Activated B cell treated with CpG ODN at 0.5 μM for 24 hours (primary cell): ENCODE results near the gene SENP1. TPM values are rescaled to one million over a fixed set of nuclear protein-coding genes. Genes with fewer than 3 reads are reported as not detected.

ENCODE experiments used
- ATAC-seq: fragments of 200-7000 bp; cut with Tn5 transposase; one replicate; pipeline ENCODE4 v1.10.0; 2021; ENCODE audit warnings: low read depth, mild to moderate bottlenecking, moderate library complexity
- CTCF ChIA-PET: fragments of 350-600 bp; sonication (Branson Sonifier 250); formaldehyde crosslinking; loops from one replicate; lab custom pipeline; 2021; ENCODE audit warnings: antibody characterized with exemption; lab: Charles Lee
- POLR2A ChIA-PET: fragments of 350-600 bp; sonication (Branson Sonifier 250); formaldehyde crosslinking; loops from one replicate; lab custom pipeline; 2021; ENCODE audit warnings: antibody characterized with exemption; lab: Charles Lee
- DNase-seq: peaks from one replicate; pipeline ENCODE4 v3.0.0; 2022
- H3K27ac Mint-ChIP-seq: one replicate; pipeline ENCODE4 v1.8.0; 2020; ENCODE audit warnings: mixed read lengths
- H3K27me3 Mint-ChIP-seq: one replicate; pipeline ENCODE4 v1.8.0; 2021; ENCODE audit warnings: mixed read lengths
- H3K36me3 Mint-ChIP-seq: one replicate; pipeline ENCODE4 v1.8.0; 2021; ENCODE audit warnings: low read depth, mixed read lengths
- H3K4me1 Mint-ChIP-seq: one replicate; pipeline ENCODE4 v1.8.0; 2021; ENCODE audit warnings: mixed read lengths
- H3K4me3 Mint-ChIP-seq: one replicate; pipeline ENCODE4 v1.8.0; 2020; ENCODE audit warnings: mild to moderate bottlenecking, mixed read lengths
- H3K9me3 Mint-ChIP-seq: one replicate; pipeline ENCODE4 v1.8.0; 2020; ENCODE audit warnings: mixed read lengths
- intact Hi-C: fragments of 100-400 bp; cut with micrococcal nuclease; formaldehyde crosslinking; loops from one replicate; pipeline ENCODE4 v1.15.1; 2024
- total RNA-seq: library from RNA; stranded (reverse); gene quantifications from 2 replicates; pipeline ENCODE4 v1.2.3, GENCODE V29; 2022
- TF ChIP-seq, protein P1 (sequence below): fragments of 200-600 bp; IDR thresholded peaks from one replicate; pipeline ENCODE4 v1.8.0; 2022; ENCODE audit warnings: antibody characterized with exemption, mild to moderate bottlenecking

The SENP1 gene
- total RNA-seq, 1 donor from 2014 or later: 43.2 TPM

DNA sequence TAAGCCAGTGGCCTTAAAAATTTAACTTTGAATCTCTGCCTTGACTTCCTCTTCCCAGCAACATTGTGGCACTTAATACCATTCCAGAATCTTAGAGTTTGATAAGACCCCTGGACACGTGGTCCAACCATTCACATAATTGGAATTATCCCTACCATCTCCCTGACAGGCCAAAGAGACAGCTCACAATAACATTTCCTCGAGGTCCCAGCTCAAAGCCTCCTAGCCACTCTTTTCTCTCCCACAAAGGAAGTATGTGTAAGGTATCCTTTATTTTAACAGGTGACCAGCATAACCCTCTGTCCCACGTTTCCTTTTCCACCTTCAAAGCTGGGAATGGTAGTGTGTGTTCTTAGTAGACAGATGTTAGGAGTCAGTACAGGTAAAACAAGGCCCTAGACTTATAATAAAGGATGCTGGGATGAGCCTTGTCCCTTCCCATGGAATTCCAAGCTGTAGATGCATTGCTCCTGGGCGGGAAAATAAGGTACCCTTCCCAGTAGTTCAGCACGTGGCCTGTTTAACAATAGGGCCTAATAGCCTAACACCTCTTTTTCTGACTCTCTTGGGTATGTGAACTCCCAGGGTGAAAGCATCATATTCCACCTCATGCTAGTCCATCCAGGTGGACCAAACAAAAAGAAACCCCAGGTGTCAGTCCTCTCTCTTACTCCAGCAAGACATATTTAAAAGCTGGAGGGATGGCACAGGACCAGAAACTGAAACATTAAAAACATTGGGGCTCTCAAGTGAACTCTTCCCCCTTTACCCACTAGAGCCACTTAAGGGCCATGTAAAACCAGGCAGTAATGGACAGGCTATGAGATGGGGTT is 64.1 kb downstream of the SENP1 start:
- no peak overlapping the region for H3K4me3 Mint-ChIP-seq
- H3K27me3 Mint-ChIP-seq: no peaks in the 10 kb centered on the region
- ATAC-seq: no peak
- peaks cover 20% of the 10 kb centered on the region for H3K4me1 Mint-ChIP-seq
- CTCF ChIA-PET: no interaction called here
- peaks cover 38% of the 10 kb centered on the region for H3K36me3 Mint-ChIP-seq
- H3K27ac Mint-ChIP-seq: no peak overlapping the region
- TF ChIP-seq, protein P1, sequence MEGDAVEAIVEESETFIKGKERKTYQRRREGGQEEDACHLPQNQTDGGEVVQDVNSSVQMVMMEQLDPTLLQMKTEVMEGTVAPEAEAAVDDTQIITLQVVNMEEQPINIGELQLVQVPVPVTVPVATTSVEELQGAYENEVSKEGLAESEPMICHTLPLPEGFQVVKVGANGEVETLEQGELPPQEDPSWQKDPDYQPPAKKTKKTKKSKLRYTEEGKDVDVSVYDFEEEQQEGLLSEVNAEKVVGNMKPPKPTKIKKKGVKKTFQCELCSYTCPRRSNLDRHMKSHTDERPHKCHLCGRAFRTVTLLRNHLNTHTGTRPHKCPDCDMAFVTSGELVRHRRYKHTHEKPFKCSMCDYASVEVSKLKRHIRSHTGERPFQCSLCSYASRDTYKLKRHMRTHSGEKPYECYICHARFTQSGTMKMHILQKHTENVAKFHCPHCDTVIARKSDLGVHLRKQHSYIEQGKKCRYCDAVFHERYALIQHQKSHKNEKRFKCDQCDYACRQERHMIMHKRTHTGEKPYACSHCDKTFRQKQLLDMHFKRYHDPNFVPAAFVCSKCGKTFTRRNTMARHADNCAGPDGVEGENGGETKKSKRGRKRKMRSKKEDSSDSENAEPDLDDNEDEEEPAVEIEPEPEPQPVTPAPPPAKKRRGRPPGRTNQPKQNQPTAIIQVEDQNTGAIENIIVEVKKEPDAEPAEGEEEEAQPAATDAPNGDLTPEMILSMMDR: no peak
- DNase-seq: no peak
- H3K9me3 Mint-ChIP-seq: no peaks in the 10 kb centered on the region
- POLR2A ChIA-PET: no interaction called here
- intact Hi-C loops: no loop called here

DNA sequence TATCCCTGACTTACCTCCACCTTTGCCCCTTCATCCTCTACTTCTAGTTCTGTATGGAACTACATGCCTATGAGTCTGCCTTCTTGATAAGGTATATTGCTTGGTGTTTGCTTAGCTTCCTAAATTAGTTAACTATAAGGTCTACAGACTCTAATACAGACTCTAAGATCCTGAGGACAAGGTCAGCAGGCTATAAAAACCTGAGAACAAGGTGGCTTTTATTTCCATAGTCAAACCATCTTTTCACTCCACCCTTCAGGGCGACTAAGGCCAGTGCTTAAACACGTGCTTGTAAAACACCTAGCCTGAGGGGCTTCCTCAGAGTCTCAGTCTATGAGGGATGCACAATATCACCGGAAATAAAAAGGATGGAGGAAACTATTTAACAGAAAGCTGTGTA is 65.5 kb downstream of the SENP1 start:
- TF ChIP-seq, protein P1: no peak
- no peaks in the 10 kb centered on the region for H3K9me3 Mint-ChIP-seq
- CTCF ChIA-PET: no interaction called here
- ATAC-seq: no peak
- intact Hi-C loops: no loop called here
- H3K27me3 Mint-ChIP-seq: no peaks in the 10 kb centered on the region
- H3K4me3 Mint-ChIP-seq: no peak overlapping the region
- peaks cover 20% of the 10 kb centered on the region for H3K4me1 Mint-ChIP-seq
- H3K36me3 Mint-ChIP-seq: peaks cover 24% of the 10 kb centered on the region
- POLR2A ChIA-PET: no interaction called here
- H3K27ac Mint-ChIP-seq: no peak overlapping the region
- DNase-seq: no peak

DNA sequence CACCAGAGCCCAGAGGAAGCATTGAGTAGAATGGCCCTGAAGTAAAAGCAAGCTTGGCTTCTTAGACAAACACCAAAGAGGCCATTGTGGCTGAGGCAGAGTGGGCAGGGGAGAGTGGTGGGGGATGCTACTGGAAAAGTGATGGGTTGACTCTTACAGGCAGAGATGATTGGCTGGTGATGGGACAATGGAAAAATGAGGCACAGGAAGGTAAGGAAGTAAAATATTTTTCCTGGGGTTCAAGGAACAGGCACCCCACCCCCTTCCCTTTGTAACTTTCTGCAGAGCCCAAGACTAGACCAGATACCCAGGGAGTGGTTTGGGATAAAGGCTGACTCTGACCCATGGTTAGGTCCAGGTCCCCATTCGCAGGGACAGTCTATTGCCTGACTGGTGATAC is 66.7 kb downstream of the SENP1 start:
- Mint-ChIP-seq H3K36me3 (peaks cover 13% of the 10 kb centered on the region), H3K4me1 (peaks cover 20% of the 10 kb centered on the region), H3K9me3 (no peaks in the 10 kb centered on the region), H3K27ac (no peak overlapping the region), H3K27me3 (no peaks in the 10 kb centered on the region), H3K4me3 (no peak overlapping the region)
- no peak for ATAC-seq
- intact Hi-C loops: no loop called here
- ChIA-PET CTCF (no interaction called here), POLR2A (no interaction called here)
- TF ChIP-seq, protein P1: no peak
- DNase-seq: no peak

DNA sequence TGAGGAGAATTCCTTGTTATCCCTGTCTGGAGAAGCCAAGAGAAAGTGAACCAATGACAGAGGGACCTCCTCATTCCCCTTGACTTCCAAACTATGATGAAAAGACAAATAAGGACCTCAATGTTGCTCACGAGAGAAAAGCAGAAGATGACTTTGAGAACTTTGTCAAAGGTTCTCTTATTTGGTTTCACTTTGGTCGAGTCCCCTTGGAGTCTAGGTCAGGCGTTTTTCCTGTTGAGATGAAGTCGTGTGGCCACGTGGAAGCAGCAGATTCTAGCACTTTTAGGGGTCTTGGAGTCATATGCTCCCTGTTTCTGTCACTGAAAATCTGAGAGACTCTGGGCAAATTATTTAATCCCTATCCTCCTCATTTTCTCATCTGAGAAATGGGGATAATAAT is 67.8 kb downstream of the SENP1 start:
- Mint-ChIP-seq H3K4me3 (no peak overlapping the region), H3K4me1 (peaks cover 20% of the 10 kb centered on the region), H3K9me3 (no peaks in the 10 kb centered on the region), H3K27me3 (no peaks in the 10 kb centered on the region), H3K27ac (no peak overlapping the region), H3K36me3 (peaks cover 2% of the 10 kb centered on the region)
- TF ChIP-seq, protein P1: no peak
- CTCF ChIA-PET: no interaction called here
- POLR2A ChIA-PET: no interaction called here
- intact Hi-C loops: no loop called here
- DNase-seq (no peak), ATAC-seq (no peak)

DNA sequence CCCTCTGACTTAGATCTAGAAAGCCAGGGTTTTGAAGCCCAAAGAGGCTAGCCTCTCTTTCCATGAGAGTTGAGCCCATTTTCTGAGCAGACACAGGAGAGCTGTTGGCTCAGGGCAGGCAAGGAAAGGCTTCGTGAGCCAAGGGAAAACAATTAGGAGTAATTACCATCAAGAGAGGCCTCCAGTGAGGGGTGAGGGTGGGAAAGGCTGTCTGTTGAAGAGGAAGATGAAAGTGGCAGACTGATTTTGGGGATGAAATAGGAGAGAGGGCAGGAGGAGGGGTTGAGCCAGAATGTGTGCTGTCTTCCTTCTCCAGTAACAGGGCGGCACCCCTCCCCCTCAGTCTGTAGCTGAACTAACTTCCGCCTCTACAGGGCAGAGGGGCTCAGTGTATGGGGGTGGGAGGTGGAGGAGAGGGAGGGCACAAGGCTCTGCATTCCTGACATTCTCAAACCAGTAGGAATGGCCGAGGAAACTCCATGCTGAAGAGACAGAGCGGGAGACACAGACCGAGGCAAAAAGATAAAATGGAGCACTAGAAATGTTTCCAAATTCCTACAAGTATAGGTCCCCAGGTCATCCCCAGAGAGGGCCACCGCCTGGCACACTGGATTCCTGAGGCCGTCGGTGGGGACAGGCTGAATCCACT is 68.5 kb downstream of the SENP1 start:
- TF ChIP-seq, protein P1: no peak
- CTCF ChIA-PET: no interaction called here
- H3K9me3 Mint-ChIP-seq: no peaks in the 10 kb centered on the region
- H3K36me3 Mint-ChIP-seq: no peaks in the 10 kb centered on the region
- H3K4me1 Mint-ChIP-seq: peaks cover 20% of the 10 kb centered on the region
- ATAC-seq (no peak), DNase-seq (no peak)
- H3K27ac Mint-ChIP-seq: peak overlapping the region; percentile 22
- no peaks in the 10 kb centered on the region for H3K27me3 Mint-ChIP-seq
- POLR2A ChIA-PET: no interaction called here
- intact Hi-C loops: no loop called here
- H3K4me3 Mint-ChIP-seq: no peak overlapping the region
